ENCODE measurements around the gene OR8K5. TPM values are rescaled to one million over a fixed set of nuclear protein-coding genes. Genes with fewer than 3 reads are reported as not detected.

The OR8K5 gene
- total RNA-seq, 1 donor from 2014 or later: not detected

DNA sequence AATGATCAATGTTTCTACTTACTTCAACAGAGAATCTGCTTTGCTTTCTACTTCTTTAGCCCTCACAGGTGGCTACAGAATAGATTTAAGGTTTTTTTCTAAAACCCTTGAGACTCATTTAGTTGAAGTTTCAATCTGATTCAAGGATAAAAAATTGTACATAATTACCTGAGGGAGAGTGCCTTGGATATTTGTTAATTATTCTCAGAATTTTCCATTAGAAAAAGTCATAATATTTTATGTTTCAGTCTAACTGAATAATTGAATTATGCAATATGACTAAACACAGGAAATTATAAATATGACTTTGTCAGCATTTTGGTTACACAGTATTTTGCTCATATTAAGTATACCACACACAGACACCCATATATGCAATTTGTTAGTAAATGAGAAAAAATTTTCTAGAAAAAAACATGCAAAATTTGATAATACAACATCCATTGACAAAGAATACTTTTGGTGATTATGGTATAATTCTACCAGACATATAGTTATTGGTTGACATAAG is 19.9 kb downstream of the OR8K5 start, which contains the start of gene OR8J3:
TSS of gene OR8J3 (minus strand) at position 51 of the 511 bp plus-strand sequence. CDS start 2,483 bp downstream, outside the sequence.
- no peak within 1 kb of the TSS for H3K27ac ChIP-seq
- H3K9me3 ChIP-seq: no peaks in the 10 kb centered on the region
- no peaks in the 10 kb centered on the region for H3K4me1 ChIP-seq
- no peaks in the 10 kb centered on the region for H3K36me3 ChIP-seq
- no peaks in the 10 kb centered on the region for H3K27me3 ChIP-seq
- intact Hi-C loops (cut with DNase I): no loop called here
- TF ChIP-seq, protein P1, sequence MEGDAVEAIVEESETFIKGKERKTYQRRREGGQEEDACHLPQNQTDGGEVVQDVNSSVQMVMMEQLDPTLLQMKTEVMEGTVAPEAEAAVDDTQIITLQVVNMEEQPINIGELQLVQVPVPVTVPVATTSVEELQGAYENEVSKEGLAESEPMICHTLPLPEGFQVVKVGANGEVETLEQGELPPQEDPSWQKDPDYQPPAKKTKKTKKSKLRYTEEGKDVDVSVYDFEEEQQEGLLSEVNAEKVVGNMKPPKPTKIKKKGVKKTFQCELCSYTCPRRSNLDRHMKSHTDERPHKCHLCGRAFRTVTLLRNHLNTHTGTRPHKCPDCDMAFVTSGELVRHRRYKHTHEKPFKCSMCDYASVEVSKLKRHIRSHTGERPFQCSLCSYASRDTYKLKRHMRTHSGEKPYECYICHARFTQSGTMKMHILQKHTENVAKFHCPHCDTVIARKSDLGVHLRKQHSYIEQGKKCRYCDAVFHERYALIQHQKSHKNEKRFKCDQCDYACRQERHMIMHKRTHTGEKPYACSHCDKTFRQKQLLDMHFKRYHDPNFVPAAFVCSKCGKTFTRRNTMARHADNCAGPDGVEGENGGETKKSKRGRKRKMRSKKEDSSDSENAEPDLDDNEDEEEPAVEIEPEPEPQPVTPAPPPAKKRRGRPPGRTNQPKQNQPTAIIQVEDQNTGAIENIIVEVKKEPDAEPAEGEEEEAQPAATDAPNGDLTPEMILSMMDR (IDR thresholded peaks at IDR 0.05): no peak
- DNase-seq (ENCODE audit: low spot score in 2 of 2): no peak
- H3K4me3 ChIP-seq: no peak within 1 kb of the TSS

DNA sequence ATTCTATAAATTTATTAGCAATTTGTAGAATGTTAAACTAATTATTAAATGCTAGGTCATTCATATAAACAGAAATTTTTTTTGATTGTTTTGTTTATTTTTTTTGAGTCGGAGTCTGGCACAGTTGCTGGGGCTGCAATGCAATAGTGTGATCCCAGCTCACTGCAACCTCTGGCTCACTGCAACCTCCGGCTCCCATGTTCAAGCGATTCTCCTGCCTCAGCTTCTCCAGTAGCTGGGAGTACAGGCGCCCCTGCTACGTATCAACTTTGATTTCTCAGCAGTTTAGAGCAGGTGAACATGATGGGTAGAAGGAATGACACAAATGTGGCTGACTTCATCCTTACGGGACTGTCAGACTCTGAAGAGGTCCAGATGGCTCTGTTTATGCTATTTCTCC is 38.0 kb downstream of the OR8K5 start, which contains the start of gene OR8H3:
TSS of gene OR8H3 (plus strand) at position 301 of the 400 bp plus-strand sequence. CDS start at position 301, 0 bp downstream.
- no peak for DNase-seq (ENCODE audit: low spot score in 2 of 2)
- Histone ChIP-seq H3K4me3 (no peak within 1 kb of the TSS), H3K4me1 (no peaks in the 10 kb centered on the region), H3K9me3 (no peaks in the 10 kb centered on the region), H3K36me3 (no peaks in the 10 kb centered on the region), H3K27ac (no peak within 1 kb of the TSS), H3K27me3 (no peaks in the 10 kb centered on the region)
- TF ChIP-seq, protein P1 (IDR thresholded peaks at IDR 0.05): no peak
- intact Hi-C loops (cut with DNase I): no loop called here

Other genes starting within 250 kb of the OR8K5 start
- gene OR5W2, start 245.7 kb downstream of the OR8K5 start, total RNA-seq: not detected
- not detected for gene OR5I1, start 223.9 kb downstream of the OR8K5 start, total RNA-seq
- 0.64 TPM for gene OR10AG1, start 190.4 kb downstream of the OR8K5 start, total RNA-seq
- gene OR5F1, start 165.7 kb downstream of the OR8K5 start, total RNA-seq: not detected
- gene OR5AS1, start 132.7 kb downstream of the OR8K5 start, total RNA-seq: not detected
- gene OR8I2, start 67.0 kb downstream of the OR8K5 start, total RNA-seq: not detected
- gene OR8H2, start 56.6 kb downstream of the OR8K5 start, total RNA-seq: not detected
- gene OR8H3, start 37.9 kb downstream of the OR8K5 start, total RNA-seq: not detected
- gene OR8J3, start 20.1 kb downstream of the OR8K5 start, total RNA-seq: not detected
- gene OR5J2, start 16.3 kb upstream of the OR8K5 start, total RNA-seq: not detected
- not detected for gene OR5T2, start 73.9 kb upstream of the OR8K5 start, total RNA-seq
- gene OR5T3, start 91.9 kb upstream of the OR8K5 start, total RNA-seq: not detected
- gene OR5T1, start 113.8 kb upstream of the OR8K5 start, total RNA-seq: not detected
- gene OR8H1, start 131.9 kb upstream of the OR8K5 start, total RNA-seq: not detected
- not detected for gene OR8K3, start 154.8 kb upstream of the OR8K5 start, total RNA-seq
- not detected for gene OR8K1, start 185.7 kb upstream of the OR8K5 start, total RNA-seq
- not detected for gene OR8J1, start 194.0 kb upstream of the OR8K5 start, total RNA-seq
- not detected for gene OR8U1, start 215.3 kb upstream of the OR8K5 start, total RNA-seq

Data from ascending aorta (tissue), 2 donors.